GM04504 (cell line): ENCODE measurements around the gene RLN3.

Source experiments
- DNase-seq: peaks from one replicate; pipeline ENCODE4 v3.0.0-alpha.2; 2012; ENCODE audit warnings: low read depth

Gene RLN3, protein sequence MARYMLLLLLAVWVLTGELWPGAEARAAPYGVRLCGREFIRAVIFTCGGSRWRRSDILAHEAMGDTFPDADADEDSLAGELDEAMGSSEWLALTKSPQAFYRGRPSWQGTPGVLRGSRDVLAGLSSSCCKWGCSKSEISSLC

DNA sequence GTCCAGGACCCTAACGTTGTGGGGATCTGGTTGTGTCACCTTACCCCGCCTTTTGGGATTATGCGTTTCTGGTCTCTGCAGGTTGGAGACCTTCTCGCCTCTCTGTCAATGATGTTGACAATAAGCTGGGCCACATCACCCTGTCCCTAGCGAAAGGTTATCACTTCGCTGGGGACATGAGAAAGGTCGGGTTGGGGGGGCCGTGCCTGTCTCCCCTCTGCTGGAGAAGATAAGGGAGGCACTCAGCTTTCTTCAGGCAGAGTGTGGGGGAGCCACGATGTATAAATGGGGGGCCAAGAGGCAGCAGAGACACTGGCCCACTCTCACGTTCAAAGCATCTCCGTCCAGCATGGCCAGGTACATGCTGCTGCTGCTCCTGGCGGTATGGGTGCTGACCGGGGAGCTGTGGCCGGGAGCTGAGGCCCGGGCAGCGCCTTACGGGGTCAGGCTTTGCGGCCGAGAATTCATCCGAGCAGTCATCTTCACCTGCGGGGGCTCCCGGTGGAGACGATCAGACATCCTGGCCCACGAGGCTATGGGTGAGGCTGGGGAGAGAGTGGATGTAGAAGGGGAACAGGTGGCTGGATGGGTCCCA is at the start of gene RLN3:
Gene RLN3, plus strand, starts transcription at position 293 of the 595 bp plus-strand sequence. Its CDS starts 57 bp downstream, at position 350.
- DNase-seq, result no peak

DNA sequence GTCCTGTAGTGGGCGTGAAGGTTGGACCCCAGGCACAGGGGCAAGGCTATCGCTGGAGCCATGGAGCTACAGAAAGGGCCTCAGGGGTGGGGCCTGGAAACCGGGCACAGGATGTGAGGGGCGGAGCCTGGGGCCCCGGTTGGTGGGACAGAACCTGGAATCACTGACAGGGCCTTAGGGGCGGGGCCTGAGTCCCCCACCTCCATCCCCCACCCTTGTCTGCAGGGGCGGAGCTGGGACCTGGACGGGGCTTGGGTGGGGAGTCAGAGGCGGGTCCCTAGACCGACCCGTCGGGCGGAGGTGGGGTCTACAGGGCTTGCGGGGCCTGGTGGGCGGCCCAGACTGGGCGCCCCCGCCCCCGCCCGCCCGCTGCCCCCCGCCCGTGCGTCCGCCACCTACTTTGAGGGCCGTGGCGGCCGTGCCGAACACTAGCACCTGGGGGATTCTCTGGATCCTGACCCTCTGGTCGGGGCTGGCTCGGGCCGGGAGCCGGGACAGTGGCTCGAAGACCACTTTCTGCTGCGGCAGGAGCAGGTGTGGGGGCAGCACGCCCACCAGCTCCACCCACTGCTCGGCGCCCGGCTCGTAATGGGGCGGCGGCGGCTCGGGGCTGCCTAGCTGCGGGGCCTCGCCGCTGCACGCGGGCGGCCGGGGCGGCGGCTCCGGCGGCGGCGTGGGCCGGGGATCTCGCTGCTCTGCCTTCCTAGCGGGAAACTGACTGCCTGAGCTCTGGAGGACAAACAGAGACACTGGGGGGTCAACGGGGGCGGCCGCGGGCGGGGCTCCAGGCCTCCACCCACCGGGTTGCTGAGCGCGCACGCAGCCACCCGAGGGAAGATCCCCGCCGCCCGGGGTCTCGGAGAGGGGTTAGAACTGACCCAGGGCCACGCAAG is 49.4 kb upstream of the RLN3 start:
- no peak for DNase-seq

DNA sequence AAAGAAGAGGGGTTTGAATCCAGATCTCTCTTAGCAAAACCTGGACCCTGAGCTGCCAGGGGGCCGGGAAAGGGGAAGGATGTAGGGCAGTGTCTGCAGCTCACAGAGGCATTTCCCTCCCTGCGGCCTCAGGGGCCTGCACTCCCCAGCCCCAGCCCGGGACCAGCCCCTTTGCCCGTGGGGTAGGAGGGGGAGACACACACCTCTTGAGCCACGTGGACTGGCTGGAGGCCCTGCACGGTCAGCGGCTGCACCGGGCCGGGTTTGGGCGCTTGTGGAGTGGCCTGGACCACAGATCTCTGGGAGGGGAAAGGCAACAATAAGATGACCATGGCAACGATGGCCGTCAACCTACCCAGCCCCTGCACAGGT is 48.7 kb upstream of the RLN3 start:
- DNase-seq, result no peak

DNA sequence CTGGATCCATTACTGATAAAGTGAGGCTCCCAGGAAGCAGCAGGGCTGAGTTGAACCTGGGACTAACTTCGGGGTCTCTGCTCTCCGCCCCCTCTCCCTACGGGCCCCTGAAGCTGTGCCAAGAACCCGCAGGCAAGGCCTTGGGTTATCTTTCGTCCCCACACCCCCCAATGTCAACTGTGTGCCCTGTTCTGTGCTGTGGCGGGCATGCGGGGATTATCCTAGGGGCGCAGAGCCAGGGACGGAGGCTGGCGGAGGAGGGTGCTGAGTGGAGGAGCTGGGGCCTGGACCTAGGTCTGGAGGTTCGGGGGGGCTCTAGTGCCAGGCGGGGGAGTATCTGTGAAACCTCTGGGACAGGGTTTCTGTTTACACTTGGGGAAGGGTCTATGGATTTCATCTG is 48.3 kb upstream of the RLN3 start:
- DNase-seq, result no peak

DNA sequence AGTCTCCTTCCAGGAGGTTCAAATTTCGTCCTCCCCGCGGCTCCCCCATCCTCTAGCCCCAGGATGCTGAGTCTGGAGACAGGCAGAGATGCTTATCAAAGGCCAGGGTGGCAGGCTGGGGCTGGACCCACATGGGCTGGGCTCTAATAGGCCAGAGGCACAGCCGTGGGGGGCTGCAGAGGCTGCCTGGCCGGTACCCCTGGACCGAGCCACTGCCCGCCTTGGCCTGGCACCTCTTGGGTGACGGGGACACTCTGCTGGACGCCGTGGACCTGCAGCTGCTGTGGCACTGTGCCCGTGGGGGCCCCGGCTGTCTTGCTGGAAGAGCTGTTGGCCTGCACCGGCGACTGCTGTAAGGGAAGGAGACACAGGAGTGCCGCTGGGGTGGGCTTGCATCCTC is 47.6 kb upstream of the RLN3 start:
- no peak for DNase-seq

DNA sequence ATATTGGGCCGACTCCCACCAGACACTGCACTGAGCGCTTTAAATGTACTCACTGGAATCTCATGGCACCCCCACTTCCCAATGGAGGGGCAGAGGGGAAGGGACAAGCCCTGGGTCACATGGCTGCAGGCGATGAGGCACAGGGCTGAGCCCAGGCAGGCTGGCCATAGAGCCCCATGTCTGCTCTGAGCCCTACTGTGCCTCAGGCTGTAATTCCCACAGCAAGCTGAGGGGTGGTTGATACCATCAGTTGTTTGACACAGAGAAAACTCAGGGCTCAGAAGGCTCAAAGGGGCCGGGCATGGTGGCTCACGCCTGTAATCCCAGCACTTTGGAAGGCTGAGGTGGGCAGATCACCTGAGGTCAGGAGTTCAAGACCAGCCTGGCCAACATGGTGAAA is 46.9 kb upstream of the RLN3 start:
- no peak for DNase-seq

DNA sequence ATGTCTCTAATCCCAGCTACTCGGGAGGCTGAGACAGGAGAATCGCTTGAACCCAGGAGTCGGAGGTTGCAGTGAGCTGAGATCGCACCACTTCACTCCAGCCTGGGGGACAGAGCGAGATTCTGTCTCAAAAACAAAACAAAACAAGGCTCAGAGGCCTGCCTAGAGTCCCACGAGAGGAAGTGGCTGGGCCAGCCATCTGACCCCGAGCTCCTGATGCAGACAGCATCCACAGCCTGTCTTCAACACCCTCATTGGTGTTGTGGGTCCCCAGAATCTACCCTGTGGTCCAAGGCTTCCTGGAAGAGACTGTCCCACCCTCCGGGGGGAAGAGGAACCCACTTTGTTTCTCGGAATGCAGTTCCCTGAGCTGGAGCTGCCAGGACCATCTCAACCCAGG is 46.5 kb upstream of the RLN3 start:
- no peak for DNase-seq

DNA sequence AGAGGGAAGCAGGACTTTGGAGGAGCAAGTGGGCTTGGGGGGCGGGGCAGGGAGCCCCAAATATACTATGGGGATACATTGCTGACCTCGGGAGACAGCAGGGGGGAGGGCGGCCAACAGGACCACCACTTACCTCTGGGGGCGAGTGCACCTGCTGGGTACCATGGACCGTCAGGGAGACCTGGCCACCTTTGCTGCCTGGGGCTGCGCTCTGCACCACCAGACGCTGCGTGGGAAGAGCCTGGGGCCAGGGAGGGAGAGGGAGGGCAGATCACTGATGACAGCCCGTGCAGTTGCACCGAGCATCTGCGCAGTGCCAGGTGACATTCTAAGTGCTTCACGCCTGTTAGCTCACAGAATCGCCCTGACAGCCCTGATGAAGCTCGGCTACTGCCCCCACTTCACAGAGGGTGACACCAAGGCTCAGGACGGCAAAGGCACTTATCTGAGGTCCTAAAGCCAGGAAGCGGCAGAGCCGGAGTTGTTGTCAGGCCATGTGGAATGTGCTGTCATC is 45.9 kb upstream of the RLN3 start:
- no peak for DNase-seq

DNA sequence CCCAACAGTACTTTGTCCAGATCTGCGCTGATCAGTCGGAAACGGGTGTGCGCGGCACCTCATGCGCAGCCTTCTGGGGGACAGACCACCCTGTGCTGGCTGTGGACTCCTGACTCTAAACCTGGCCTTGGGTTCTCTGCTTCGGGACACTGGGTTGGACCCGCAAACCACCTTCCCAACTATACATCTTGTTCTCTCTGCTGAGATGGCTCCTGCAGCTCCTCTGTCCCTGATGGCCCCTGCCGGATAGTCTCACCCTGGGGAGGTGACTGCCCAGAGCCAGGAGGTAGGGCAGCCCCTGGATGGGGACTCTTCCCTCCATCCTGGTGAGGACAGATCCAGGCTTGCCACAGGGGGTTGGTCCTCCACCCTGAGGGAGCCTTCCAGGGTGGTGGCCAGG is 45.2 kb upstream of the RLN3 start:
- no peak for DNase-seq

DNA sequence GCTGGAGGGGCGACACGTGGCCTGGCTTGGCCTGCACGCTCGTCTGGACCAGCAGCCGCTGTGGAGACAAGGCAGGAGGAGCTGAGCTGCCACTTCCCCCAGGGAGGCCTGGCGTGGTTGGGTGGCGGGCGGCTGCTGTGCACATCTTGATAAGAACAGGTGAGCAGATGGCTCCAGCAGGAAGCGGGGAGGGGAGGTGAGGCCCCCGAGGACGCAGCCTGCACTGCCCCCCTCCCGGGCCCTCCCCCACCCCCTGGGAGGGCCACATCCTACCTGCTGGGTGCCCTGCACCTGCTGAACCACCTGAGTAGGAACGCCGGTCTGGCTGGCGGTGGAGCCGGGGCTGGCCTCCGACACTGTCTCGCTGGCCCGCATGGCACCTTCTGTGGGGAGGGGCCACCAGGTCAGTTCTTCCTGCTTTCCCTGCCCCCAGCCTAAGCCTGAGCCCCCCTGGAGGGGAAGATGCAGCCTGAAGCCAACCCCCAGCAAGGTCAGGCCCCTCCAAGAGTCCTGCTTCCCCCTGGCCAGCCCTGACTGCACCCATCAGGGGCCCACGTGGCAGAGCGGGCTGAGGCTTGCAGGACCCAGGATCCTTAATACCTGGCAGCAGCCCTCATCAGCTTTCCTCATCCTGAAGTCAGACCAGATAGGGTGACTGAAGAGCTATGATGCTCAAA is 44.6 kb upstream of the RLN3 start:
- DNase-seq, result no peak

DNA sequence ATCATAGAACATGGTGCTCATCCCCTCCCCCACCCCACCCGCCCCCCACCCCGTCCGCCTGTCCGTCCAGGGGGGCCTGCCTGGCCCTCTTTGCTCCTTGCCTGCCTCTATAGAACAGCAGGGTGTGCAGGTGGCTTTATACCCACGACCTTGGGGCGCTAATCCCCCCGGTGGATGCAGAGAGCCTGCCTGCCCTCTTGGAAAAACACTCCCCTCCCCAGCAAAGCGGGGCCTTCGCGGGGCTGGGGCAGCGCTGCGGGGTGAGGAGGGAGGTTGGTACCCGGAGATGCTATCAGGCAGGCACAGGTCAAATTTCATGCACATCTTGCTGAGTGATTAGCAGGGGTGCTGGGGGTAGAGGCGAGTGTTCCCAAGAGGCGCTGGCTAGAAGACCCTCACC is 43.8 kb upstream of the RLN3 start:
- DNase-seq, result no peak

DNA sequence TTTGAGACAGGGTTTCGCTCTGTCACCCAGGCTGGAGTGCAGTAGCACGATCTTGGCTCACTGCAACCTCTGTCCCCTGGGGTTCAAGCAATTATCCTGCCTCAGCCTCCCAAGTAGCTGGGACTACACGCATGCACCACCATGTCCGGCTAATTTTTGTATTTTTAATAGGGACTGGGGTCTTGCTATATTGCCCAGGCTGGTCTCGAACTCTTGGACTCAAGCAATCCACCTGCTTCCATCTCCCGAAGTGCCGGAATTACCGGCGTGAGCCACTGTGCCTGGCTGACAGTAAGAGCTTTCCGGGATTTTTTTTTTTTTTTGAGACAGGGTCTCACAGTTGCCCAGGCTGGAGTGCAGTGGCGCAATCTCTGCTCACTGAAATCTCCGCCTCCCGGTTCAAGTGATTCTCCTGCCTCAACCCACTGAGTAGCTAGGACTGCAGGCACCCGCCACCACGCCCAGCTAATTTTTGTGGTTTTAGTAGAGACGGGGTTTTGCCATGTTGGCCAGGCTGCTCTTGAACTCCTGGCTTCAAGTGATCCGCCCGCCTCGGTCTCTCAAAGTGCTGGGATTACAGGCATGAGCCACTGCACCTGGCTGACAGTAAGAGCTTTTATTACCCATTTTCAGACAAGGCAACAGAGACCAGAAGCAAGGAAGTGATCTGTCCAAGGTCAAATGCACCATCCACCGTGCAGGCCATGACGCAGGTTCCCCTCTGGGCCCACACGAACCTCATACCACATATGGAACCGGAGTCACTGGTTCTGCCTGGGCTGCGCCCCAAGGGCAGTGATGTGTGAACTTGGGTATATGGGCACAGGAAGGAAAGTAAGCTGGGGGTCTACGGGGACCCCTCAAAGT is 42.8 kb upstream of the RLN3 start:
- DNase-seq, result no peak

DNA sequence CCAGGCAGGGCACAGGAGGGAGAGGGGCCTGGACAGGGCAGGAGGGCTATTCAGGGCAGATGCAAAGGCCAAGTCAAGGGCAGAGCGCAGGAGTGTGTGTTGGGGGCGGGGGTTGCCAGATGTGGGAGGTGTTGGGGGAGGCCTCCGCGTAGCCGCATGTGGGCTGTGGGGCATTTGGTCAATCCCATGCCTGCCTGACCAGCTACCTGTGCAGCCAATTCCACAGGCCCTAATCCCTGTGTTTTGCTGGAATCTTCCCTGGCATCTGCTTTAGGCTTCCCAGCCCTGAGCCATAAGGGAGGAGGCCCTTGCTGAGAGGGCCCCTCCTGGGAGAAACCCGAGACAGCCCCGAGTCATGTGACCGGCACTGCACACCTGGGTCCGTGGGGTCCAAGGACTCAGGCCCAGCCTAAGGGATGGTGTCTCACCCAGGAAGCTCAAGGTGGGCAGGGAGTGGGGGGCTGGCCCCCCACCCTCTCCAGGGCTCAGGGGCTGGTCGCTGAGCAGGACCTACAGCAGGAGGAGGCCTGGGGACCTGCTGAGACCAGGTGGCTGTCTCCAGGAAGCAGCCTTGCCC is 42.1 kb upstream of the RLN3 start:
- DNase-seq, result no peak

DNA sequence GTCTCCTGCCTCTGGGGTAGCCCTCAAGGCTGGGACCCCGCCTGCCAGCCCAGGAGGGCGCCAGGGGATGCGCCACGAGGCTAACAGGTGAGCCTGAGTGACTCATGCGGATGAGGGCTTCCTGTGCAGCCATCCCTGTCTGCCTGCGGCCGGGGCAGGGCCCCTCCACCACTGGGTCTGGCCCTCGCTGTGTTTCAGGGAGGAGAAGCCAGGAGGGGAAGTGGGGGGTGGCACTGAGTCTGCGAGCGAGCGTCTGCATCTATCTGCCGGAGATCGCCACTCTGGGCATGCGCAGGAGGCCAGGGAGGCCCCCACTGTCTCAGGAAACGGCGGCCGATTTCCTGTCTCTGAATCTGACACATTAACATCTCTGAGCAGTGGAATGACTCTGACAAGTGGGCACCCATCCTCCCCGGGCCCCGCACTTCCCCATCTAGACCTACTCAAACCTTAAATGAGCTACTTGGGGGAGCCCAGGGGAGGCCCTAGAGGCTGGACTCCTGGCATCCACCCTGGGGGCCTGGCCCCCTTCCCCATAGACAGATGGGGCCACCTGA is 41.5 kb upstream of the RLN3 start:
- DNase-seq, result no peak

DNA sequence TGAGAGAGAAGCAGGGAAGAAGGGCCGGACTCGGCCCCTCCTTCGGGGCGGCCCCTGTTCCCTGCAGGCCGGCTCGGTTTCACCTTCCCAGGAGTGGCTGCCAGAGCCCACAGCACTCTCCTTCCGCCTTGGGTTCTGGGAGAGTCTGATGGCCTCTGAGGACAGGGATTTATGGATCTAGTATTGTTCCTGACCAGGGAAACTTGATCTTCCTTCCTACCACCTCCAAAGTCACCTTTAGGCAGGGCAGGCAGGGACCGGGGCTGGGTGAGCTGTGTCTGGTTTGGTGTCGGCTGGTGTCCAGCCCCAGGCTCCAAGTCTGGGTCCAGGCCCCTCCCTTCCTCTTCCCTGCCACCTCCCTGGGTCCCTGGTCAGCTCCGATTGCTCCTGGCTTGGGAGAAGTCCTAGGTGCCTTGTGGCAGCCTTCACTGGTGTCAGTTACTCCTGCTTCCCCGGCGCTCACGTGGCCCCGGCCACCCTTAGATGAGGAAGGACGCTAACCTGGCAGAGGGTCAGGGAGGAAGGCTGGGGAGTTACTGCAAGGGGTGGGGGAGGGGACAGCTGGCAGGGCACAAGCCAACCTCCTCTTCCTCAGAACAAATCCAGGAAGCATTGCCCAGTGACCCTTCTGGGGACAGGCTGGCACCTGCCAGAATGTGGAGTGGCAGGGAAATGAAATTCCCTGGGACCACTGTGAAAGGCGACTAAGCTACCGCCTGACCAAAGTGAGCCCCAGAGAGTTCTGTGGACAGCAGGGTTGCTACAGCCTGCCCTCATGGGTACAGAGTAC is 40.7 kb upstream of the RLN3 start:
- no peak for DNase-seq

DNA sequence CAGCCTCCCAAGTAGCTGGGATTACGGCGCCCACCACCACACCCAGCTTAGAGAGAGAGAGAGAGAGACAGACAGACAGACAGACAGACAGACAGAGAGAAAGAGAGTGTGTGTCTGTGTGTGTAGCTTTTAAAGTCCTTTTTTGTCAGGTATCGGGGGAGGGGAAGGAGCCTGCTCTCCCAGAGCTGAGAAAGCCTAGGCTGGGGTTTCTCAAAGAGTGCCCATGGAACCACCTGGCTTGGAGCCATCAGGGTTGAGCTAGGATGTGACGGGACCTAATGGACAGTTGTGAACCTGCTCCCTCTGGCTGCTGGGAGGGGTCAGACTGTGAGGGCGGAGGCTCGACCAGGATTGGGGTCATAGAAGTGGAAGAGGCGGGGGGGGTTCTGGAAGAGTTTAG is 38.5 kb upstream of the RLN3 start:
- no peak for DNase-seq

DNA sequence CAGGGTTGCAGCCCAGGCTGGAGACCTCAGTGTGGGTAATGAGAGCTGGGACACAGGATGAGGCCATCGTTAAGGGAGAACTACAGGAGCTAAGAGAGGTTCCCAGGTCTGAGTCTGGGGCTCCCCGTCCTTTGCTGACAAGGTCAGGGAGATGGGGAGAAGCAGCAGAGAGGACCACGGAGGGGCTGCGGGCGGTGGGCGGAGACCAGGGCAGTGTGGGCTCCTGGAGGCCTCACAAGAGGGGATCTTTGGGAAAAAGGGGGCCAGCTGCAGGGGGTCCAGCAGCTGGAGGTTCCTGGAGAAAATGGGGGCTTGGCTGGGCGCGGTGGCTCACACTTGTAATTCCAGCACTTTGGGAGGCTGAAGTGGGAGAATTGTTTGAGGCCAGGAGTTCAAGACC is 37.9 kb upstream of the RLN3 start:
- no peak for DNase-seq

DNA sequence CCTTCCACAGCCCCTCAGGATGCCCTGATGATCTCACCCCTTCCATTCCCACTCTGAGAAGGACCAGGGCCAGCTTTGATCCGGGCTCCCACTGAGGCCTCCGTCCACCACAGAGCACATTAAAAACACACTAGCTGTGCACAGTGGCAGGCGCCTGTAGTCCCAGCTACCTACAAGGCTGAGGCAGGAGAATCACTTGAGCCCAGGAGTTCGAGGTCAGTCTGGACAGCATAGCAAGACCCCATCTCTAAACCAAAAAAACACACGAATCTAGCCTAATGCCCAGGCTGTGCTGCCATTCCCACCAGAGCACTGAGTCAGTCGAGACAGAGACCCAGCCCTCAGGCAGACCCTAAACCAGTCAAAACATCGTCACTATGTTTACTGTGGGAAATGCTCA is 35.9 kb upstream of the RLN3 start:
- no peak for DNase-seq

DNA sequence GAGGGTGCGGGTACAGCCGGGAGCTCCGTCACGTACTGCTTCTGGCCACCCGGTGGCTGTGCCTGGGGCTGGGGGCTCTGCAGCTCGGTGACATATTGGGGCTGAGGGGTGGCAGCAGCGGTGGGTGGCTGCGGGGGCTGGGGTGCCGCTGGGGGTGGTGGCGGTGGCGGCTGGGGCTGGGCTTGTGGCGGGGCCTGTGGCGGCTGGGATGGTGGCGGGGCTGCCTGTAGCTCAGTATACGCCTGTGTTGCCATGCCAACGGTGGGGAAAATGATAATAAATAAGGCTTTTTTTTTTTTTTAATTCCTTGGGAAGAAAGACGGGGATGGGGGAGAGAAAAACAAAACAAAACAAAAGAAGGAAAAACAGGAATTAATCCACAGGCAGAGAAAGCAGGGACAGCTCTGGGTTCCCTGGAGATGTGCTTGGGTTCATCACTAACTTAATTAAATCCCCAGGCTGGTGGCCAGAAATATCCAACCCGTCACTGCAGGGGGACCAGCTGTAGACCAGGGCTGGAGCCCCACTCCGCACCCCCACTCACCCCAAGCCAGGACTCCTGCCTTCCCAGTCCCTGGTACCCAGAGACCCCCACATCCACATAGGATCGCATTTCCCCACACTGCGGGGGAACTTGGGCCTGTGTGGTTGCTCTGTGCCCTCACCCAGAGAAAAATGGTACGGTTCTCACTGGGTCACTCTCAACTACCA is 34.2 kb upstream of the RLN3 start:
- no peak for DNase-seq
